ENCODE data around the gene DNMT3A. TPM values are rescaled to one million over a fixed set of nuclear protein-coding genes. Genes with fewer than 3 reads are reported as not detected.

DNMT3A gene
- total and polyA plus RNA-seq, 3 experiments from 2014 or later: 19.4 to 80.7 (median 77.9) TPM

GRCh38 chr2:25286025-25286400 is 55.7 kb downstream of the DNMT3A start:
- H3K27me3 ChIP-seq (ENCODE audit: insufficient read depth, low read length, poor library complexity, severe bottlenecking): no peaks in the 10 kb centered on the region
- H3K9me3 ChIP-seq (ENCODE audit: low read length): no peaks in the 10 kb centered on the region
- peak overlapping the region; percentile 34 for H3K4me3 ChIP-seq (ENCODE audit: low read length)
- H3K27ac Mint-ChIP-seq: peak overlapping the region; percentile 95 to 99 (median 96)
- no peaks in the 10 kb centered on the region for H3K9me3 Mint-ChIP-seq
- peak overlapping the region; percentile 54 for H3K27ac ChIP-seq (ENCODE audit: low read depth, low read length)
- no peaks in the 10 kb centered on the region for H3K27me3 Mint-ChIP-seq
- H3K36me3 ChIP-seq (ENCODE audit: insufficient read depth, low read length): peaks cover 14% of the 10 kb centered on the region
- H3K4me1 ChIP-seq (ENCODE audit: insufficient read depth, low read length): peaks cover 51% of the 10 kb centered on the region
- DNase-seq: peak; percentile 46 to 84 (median 69)
- ChIA-PET CTCF (interaction anchor here (0.7 to 4.1 kb wide), 9 partner anchors 9 to 77 kb away, joined by 3 to 37 read pairs (median 7); no protein-coding TSS in a partner anchor), POLR2A (interaction anchor here (0.5 to 3.3 kb wide), 13 partner anchors 8 to 459 kb away, joined by 3 to 27 read pairs (median 4); no protein-coding TSS in a partner anchor)
- H3K4me3 Mint-ChIP-seq: peak overlapping the region; percentile 35 to 87 (median 76)
- H3K4me1 Mint-ChIP-seq: peaks cover 30 to 53% (median 36%) of the 10 kb centered on the region in 3 donors
- peaks cover 5 to 20% (median 13%) of the 10 kb centered on the region in 3 donors for H3K36me3 Mint-ChIP-seq

- H3K27ac Mint-ChIP-seq: peak overlapping the region; percentile 95 to 99 (median 96)
- peak overlapping the region; percentile 54 for H3K27ac ChIP-seq (ENCODE audit: low read depth, low read length)
- POLR2A ChIA-PET: interaction anchor here (0.5 to 3.3 kb wide), 12 partner anchors 9 to 460 kb away, joined by 3 to 27 read pairs (median 6); no protein-coding TSS in a partner anchor
- H3K9me3 Mint-ChIP-seq: no peaks in the 10 kb centered on the region
- no peaks in the 10 kb centered on the region for H3K9me3 ChIP-seq (ENCODE audit: low read length)
- peak overlapping the region; percentile 35 to 87 (median 76) for H3K4me3 Mint-ChIP-seq
- CTCF ChIA-PET: interaction anchor here (0.7 to 4.1 kb wide), 9 partner anchors 9 to 77 kb away, joined by 3 to 37 read pairs (median 7); no protein-coding TSS in a partner anchor
- peaks cover 47% of the 10 kb centered on the region for H3K4me1 ChIP-seq (ENCODE audit: insufficient read depth, low read length)
- no peaks in the 10 kb centered on the region for H3K27me3 ChIP-seq (ENCODE audit: insufficient read depth, low read length, poor library complexity, severe bottlenecking)
- H3K36me3 ChIP-seq (ENCODE audit: insufficient read depth, low read length): peaks cover 14% of the 10 kb centered on the region
- peak overlapping the region; percentile 18 for H3K4me3 ChIP-seq (ENCODE audit: low read length)
- H3K36me3 Mint-ChIP-seq: peaks cover 5 to 26% (median 13%) of the 10 kb centered on the region in 3 donors
- H3K4me1 Mint-ChIP-seq: peaks cover 34 to 56% (median 38%) of the 10 kb centered on the region in 3 donors
- peaks cover 0 to under 1% of the 10 kb centered on the region in 2 donors for H3K27me3 Mint-ChIP-seq
- no peak for DNase-seq
Measured at GRCh38 chr2:25285265-25286024, 56.3 kb downstream of the DNMT3A start.

- Histone ChIP-seq H3K27me3 (ENCODE audit: insufficient read depth, low read length, poor library complexity, severe bottlenecking) (no peaks in the 10 kb centered on the region), H3K9me3 (ENCODE audit: low read length) (no peaks in the 10 kb centered on the region), H3K27ac (ENCODE audit: low read depth, low read length) (no peak overlapping the region), H3K4me1 (ENCODE audit: insufficient read depth, low read length) (peaks cover 47% of the 10 kb centered on the region), H3K36me3 (ENCODE audit: insufficient read depth, low read length) (peaks cover 14% of the 10 kb centered on the region), H3K4me3 (ENCODE audit: low read length) (no peak overlapping the region)
- H3K36me3 Mint-ChIP-seq: peaks cover 5 to 30% (median 13%) of the 10 kb centered on the region in 3 donors
- ChIA-PET CTCF (interaction anchor here (0.6 to 4.1 kb wide), 5 partner anchors 8 to 78 kb away, joined by 3 to 37 read pairs (median 11); no protein-coding TSS in a partner anchor), POLR2A (interaction anchor here (1.0 to 3.3 kb wide), 2 partner anchors 8 to 11 kb away, joined by 3 to 27 read pairs; no protein-coding TSS in a partner anchor)
- H3K27ac Mint-ChIP-seq: peak overlapping the region; percentile 55 to 99 (median 96)
- peaks cover 0 to 2% of the 10 kb centered on the region in 2 donors for H3K27me3 Mint-ChIP-seq
- H3K4me3 Mint-ChIP-seq: peak overlapping the region in 2 of 7 donors; percentile 17 to 74
- no peaks in the 10 kb centered on the region for H3K9me3 Mint-ChIP-seq
- DNase-seq: no peak
- H3K4me1 Mint-ChIP-seq: peaks cover 35 to 62% (median 38%) of the 10 kb centered on the region in 3 donors
Measured at GRCh38 chr2:25284756-25285155, 57.0 kb downstream of the DNMT3A start.

- ChIA-PET CTCF (interaction anchor here (0.6 to 0.9 kb wide), 2 partner anchors 11 kb away, joined by 3 read pairs; no protein-coding TSS in a partner anchor), POLR2A (interaction anchor here (1.0 to 3.3 kb wide), 2 partner anchors 8 to 11 kb away, joined by 3 to 27 read pairs; no protein-coding TSS in a partner anchor)
- no peaks in the 10 kb centered on the region for H3K27me3 ChIP-seq (ENCODE audit: insufficient read depth, low read length, poor library complexity, severe bottlenecking)
- H3K9me3 ChIP-seq (ENCODE audit: low read length): no peaks in the 10 kb centered on the region
- H3K4me3 ChIP-seq (ENCODE audit: low read length): no peak overlapping the region
- Mint-ChIP-seq H3K36me3 (peaks cover 5 to 32% (median 13%) of the 10 kb centered on the region in 3 donors), H3K4me3 (no peak overlapping the region), H3K27me3 (peaks cover 0 to 2% of the 10 kb centered on the region in 2 donors), H3K27ac (peak overlapping the region in 5 of 8 donors; percentile 54 to 96 (median 64)), H3K4me1 (peaks cover 40 to 68% (median 43%) of the 10 kb centered on the region in 3 donors), H3K9me3 (no peaks in the 10 kb centered on the region)
- no peak overlapping the region for H3K27ac ChIP-seq (ENCODE audit: low read depth, low read length)
- peaks cover 14% of the 10 kb centered on the region for H3K36me3 ChIP-seq (ENCODE audit: insufficient read depth, low read length)
- no peak for DNase-seq
- H3K4me1 ChIP-seq (ENCODE audit: insufficient read depth, low read length): peaks cover 54% of the 10 kb centered on the region
Measured at GRCh38 chr2:25283921-25284320, 57.8 kb downstream of the DNMT3A start.

GRCh38 chr2:25281941-25282340 is 59.8 kb downstream of the DNMT3A start:
- H3K36me3 ChIP-seq (ENCODE audit: insufficient read depth, low read length): peaks cover 14% of the 10 kb centered on the region
- CTCF ChIA-PET: no interaction called here
- H3K4me1 Mint-ChIP-seq: peaks cover 43 to 72% (median 48%) of the 10 kb centered on the region in 3 donors

GRCh38 chr2:25281522-25281921 is 60.2 kb downstream of the DNMT3A start:
- H3K4me1 ChIP-seq (ENCODE audit: insufficient read depth, low read length): peaks cover 67% of the 10 kb centered on the region
- peak overlapping the region in 2 of 8 donors; percentile 24 to 32 for H3K27ac Mint-ChIP-seq
- ChIA-PET CTCF (no interaction called here), POLR2A (interaction anchor here (0.6 kb wide), 2 partner anchors 29 to 65 kb away, joined by 3 to 5 read pairs; no protein-coding TSS in a partner anchor)
- no peaks in the 10 kb centered on the region for H3K27me3 ChIP-seq (ENCODE audit: insufficient read depth, low read length, poor library complexity, severe bottlenecking)
- H3K9me3 ChIP-seq (ENCODE audit: low read length): no peaks in the 10 kb centered on the region
- peaks cover 43 to 72% (median 46%) of the 10 kb centered on the region in 3 donors for H3K4me1 Mint-ChIP-seq
- H3K27ac ChIP-seq (ENCODE audit: low read depth, low read length): no peak overlapping the region
- H3K9me3 Mint-ChIP-seq: no peaks in the 10 kb centered on the region
- peaks cover 14% of the 10 kb centered on the region for H3K36me3 ChIP-seq (ENCODE audit: insufficient read depth, low read length)
- no peak overlapping the region for H3K4me3 ChIP-seq (ENCODE audit: low read length)
- H3K36me3 Mint-ChIP-seq: peaks cover 0 to 32% (median 8%) of the 10 kb centered on the region in 3 donors
- H3K27me3 Mint-ChIP-seq: peaks cover 0 to 2% of the 10 kb centered on the region in 2 donors
- no peak for DNase-seq
- no peak overlapping the region for H3K4me3 Mint-ChIP-seq

More at GRCh38 chr2:25281941-25282340, 59.8 kb downstream of the DNMT3A start:
- peaks cover 0 to 32% (median 8%) of the 10 kb centered on the region in 3 donors for H3K36me3 Mint-ChIP-seq
- peaks cover 0 to 2% of the 10 kb centered on the region in 2 donors for H3K27me3 Mint-ChIP-seq
- Histone ChIP-seq H3K4me1 (ENCODE audit: insufficient read depth, low read length) (peaks cover 67% of the 10 kb centered on the region), H3K4me3 (ENCODE audit: low read length) (no peak overlapping the region), H3K27me3 (ENCODE audit: insufficient read depth, low read length, poor library complexity, severe bottlenecking) (no peaks in the 10 kb centered on the region), H3K9me3 (ENCODE audit: low read length) (no peaks in the 10 kb centered on the region), H3K27ac (ENCODE audit: low read depth, low read length) (no peak overlapping the region)
- POLR2A ChIA-PET: interaction anchor here (0.6 kb wide), 2 partner anchors 29 to 65 kb away, joined by 3 to 5 read pairs; no protein-coding TSS in a partner anchor
- no peak overlapping the region for H3K27ac Mint-ChIP-seq
- no peak for DNase-seq
- no peaks in the 10 kb centered on the region for H3K9me3 Mint-ChIP-seq
- no peak overlapping the region for H3K4me3 Mint-ChIP-seq

- H3K4me3 Mint-ChIP-seq: peak overlapping the region in 4 of 7 donors; percentile 8 to 54 (median 44)
- ChIA-PET CTCF (interaction anchor here (0.9 to 4.6 kb wide), 4 partner anchors 14 to 29 kb away, joined by 3 to 29 read pairs (median 4); no protein-coding TSS in a partner anchor), POLR2A (interaction anchor here (0.5 kb wide), 1 partner anchor 33 kb away, joined by 3 read pairs; no protein-coding TSS in a partner anchor)
- Histone ChIP-seq H3K27me3 (ENCODE audit: insufficient read depth, low read length, poor library complexity, severe bottlenecking) (no peaks in the 10 kb centered on the region), H3K4me1 (ENCODE audit: insufficient read depth, low read length) (peaks cover 67% of the 10 kb centered on the region), H3K36me3 (ENCODE audit: insufficient read depth, low read length) (peaks cover 14% of the 10 kb centered on the region), H3K4me3 (ENCODE audit: low read length) (no peak overlapping the region), H3K27ac (ENCODE audit: low read depth, low read length) (no peak overlapping the region), H3K9me3 (ENCODE audit: low read length) (no peaks in the 10 kb centered on the region)
- DNase-seq: no peak
- peak overlapping the region in 6 of 8 donors; percentile 23 to 81 (median 64) for H3K27ac Mint-ChIP-seq
- peaks cover 0 to 31% (median 5%) of the 10 kb centered on the region in 3 donors for H3K36me3 Mint-ChIP-seq
- peaks cover 0 to 2% of the 10 kb centered on the region in 2 donors for H3K27me3 Mint-ChIP-seq
- peaks cover 43 to 72% (median 46%) of the 10 kb centered on the region in 3 donors for H3K4me1 Mint-ChIP-seq
- no peaks in the 10 kb centered on the region for H3K9me3 Mint-ChIP-seq
Measured at GRCh38 chr2:25280051-25280687, 61.6 kb downstream of the DNMT3A start.

All from CD8-positive, alpha-beta memory T cell (primary cell).